ENCODE data around the gene RAD23B.

Gene RAD23B

GRCh38 chr9:107316795-107317661 lies 33.9 kb downstream of the RAD23B start:
- no peak overlapping the region for H3K4me3 ChIP-seq (ENCODE audit: low read length)
- no peak for DNase-seq (ENCODE audit: low read depth)
- no peak for TF ChIP-seq CTCF (conservative IDR thresholded peaks at IDR 0.05; ENCODE audit: low read depth, low read length)

- H3K4me3 ChIP-seq (ENCODE audit: low read length) = no peak overlapping the region
- TF ChIP-seq CTCF (conservative IDR thresholded peaks at IDR 0.05; ENCODE audit: low read depth, low read length) = no peak
- DNase-seq (ENCODE audit: low read depth) = no peak
Measured at GRCh38 chr9:107322643-107323042, 39.6 kb downstream of the RAD23B start.

DNA sequence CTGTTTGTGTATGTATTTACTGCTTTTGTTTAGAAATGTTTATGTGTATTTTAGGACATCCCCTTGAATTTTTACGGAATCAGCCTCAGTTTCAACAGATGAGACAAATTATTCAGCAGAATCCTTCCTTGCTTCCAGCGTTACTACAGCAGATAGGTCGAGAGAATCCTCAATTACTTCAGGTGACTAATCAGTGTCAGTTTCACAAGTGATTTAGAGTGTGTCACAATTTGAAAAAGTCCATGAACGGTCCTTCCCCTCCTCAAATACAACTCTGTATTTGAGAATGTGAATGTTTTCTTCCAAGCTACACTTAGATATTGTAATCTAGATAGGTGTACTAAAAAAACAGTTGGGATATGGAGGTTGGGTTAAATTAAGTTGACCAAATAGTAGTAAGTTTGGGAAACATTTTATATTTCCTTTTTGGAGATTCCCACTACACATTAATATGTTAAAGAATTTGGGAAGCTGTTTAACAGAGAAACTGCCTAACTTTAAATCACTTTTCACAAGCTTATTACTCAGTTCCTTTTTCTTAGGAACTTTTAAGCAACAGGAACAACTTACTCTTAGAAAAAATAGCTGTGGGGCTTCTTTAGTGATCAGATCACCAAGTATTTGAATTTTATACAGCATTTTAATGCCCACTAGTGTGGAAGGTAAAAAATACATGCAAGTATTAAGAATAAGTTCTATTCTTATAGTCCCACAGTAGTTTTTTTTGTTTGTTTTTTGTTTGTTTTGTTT lies 40.9 kb downstream of the RAD23B start:
- DNase-seq (ENCODE audit: low read depth) = no peak
- no peak for TF ChIP-seq CTCF (conservative IDR thresholded peaks at IDR 0.05; ENCODE audit: low read depth, low read length)
- H3K4me3 ChIP-seq (ENCODE audit: low read length) = no peak overlapping the region

DNA sequence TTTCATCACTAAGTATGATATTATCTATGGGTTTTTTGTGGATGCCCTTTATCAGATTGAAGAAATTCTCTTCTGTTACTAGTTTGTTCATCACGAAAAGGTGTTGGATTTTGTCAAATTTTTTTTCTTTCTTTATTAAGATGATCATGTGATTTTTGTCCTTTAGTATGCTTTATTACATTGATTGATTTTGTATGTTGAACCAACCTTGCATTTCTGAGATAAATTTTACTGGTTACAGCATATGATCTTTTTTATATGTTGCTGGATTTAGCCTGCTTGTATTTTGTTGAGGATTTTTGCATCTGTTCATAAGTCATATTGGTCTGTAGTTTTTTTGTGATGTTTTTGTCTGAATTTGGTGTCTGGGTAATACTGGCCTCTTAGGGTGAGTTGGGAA lies 42.8 kb downstream of the RAD23B start:
- no peak for DNase-seq (ENCODE audit: low read depth)
- no peak for TF ChIP-seq CTCF (conservative IDR thresholded peaks at IDR 0.05; ENCODE audit: low read depth, low read length)
- no peak overlapping the region for H3K4me3 ChIP-seq (ENCODE audit: low read length)

GRCh38 chr9:107328510-107328909 lies 45.4 kb downstream of the RAD23B start:
- H3K4me3 ChIP-seq (ENCODE audit: low read length) = no peak overlapping the region

DNA sequence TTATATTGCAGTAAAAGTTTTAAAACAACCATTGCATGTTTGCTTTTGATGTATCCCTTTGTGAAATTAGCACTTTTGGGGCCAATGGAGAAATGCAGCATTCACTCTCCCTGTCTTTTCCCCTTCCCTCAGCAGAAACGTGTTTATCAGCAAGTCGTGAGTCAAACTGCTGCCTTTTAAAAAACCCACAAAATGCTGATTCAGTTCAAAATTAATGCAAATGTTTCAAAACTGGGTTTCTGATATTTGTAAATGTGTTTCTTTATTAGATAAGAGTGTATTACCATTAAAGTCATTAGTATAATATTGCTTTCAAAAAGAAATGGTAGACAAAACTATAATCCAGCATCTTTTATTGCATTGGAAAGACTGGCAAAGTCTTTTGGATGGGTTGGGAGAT lies 47.3 kb downstream of the RAD23B start:
- no peak for TF ChIP-seq CTCF (conservative IDR thresholded peaks at IDR 0.05; ENCODE audit: low read depth, low read length)
- no peak overlapping the region for H3K4me3 ChIP-seq (ENCODE audit: low read length)
- no peak for DNase-seq (ENCODE audit: low read depth)

More at GRCh38 chr9:107328510-107328909, 45.4 kb downstream of the RAD23B start:
- no peak for TF ChIP-seq CTCF (conservative IDR thresholded peaks at IDR 0.05; ENCODE audit: low read depth, low read length)
- no peak for DNase-seq (ENCODE audit: low read depth)

Measured in retinal pigment epithelial cell (primary cell).